OCI-LY7 (cell line): ENCODE measurements around the gene FAH.

Source experiments
- CTCF ChIP-seq: fragments of 200-600 bp; sonication (generic); conservative IDR thresholded peaks from 2 replicates; pipeline ENCODE4 v1.5.1; 2014; ENCODE audit warnings: mild to moderate bottlenecking, antibody characterized with exemption, low read length, moderate library complexity, mixed read lengths
- EZH2phosphoT487 ChIP-seq: fragments of 200-600 bp; sonication (generic); IDR thresholded peaks from 2 replicates; pipeline ENCODE4 v1.6.1; 2018; ENCODE audit warnings: low read depth, borderline replicate concordance, mild to moderate bottlenecking, mixed run types, antibody characterized with exemption, low read length, moderate library complexity, mixed read lengths

GRCh38 chr15:80186066-80186465 lies 33.3 kb downstream of the FAH start:
- TF ChIP-seq CTCF: no peak
- TF ChIP-seq EZH2phosphoT487: no peak
